ENCODE data around the gene MPV17L. TPM values are rescaled to one million over a fixed set of nuclear protein-coding genes. Genes with fewer than 3 reads are reported as not detected.

MPV17L gene
- total RNA-seq, 1 experiment from 2014 or later, result 6.4 TPM

DNA sequence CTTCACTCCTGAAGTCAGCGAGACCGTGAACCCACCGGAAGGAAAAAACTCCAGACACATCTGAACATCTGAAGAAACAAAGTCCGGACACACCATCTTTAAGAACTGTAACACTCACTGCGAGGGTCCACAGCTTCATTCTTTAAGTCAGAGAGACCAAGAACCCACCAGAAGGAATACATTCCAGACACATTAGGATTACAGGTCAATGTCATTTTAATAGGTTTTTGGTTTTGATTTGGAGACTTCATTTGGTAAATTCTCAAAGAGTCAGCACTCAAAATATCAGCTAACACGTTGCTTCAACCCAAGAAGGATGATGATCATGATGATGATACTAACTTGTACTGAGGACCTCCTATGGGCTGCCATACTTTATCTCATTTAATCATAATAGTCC lies 31.2 kb downstream of the MPV17L start:
- Histone ChIP-seq H4K5ac (ENCODE audit: insufficient read length, low read depth, low read length) (no peak overlapping the region), H2AK5ac (ENCODE audit: insufficient read length, low read length) (no peak overlapping the region), H3K27ac (ENCODE audit: insufficient read length, low read depth, low read length) (no peak overlapping the region), H3K4me1 (ENCODE audit: insufficient read depth, low read length) (no peaks in the 10 kb centered on the region), H3K56ac (ENCODE audit: insufficient read length, low read depth, low read length) (no peak overlapping the region), H2AFZ (ENCODE audit: low read length) (no peak overlapping the region), H3K79me2 (ENCODE audit: insufficient read depth, low read length) (no peaks in the 10 kb centered on the region), H3T11ph (ENCODE audit: low read length) (no peak overlapping the region), H3K9ac (ENCODE audit: extremely low read depth, insufficient read length, low read length) (no peak overlapping the region), H3K79me1 (ENCODE audit: insufficient read depth, low read depth, low read length, poor library complexity, severe bottlenecking) (no peaks in the 10 kb centered on the region), H3K23me2 (ENCODE audit: insufficient read length, low read depth, low read length, poor library complexity, severe bottlenecking) (no peaks in the 10 kb centered on the region), H2BK20ac (ENCODE audit: low read depth, low read length, poor library complexity, severe bottlenecking) (no peak overlapping the region), H3K23ac (ENCODE audit: insufficient read length, low read depth, low read length) (no peak overlapping the region), H3K4ac (ENCODE audit: low read depth, low read length) (no peak overlapping the region), H4K8ac (replicated peaks; ENCODE audit: insufficient read length, low read depth, low read length) (no peak overlapping the region), H2BK12ac (ENCODE audit: insufficient read length, low read depth, low read length) (no peak overlapping the region), H3K9me3 (ENCODE audit: control insufficient read depth, low read depth, low read length) (no peaks in the 10 kb centered on the region), H2BK15ac (ENCODE audit: low read depth, low read length) (no peak overlapping the region), H4K20me1 (ENCODE audit: control insufficient read depth, insufficient read depth, insufficient read length) (no peaks in the 10 kb centered on the region), H3K18ac (ENCODE audit: insufficient read length, low read depth, low read length) (no peak overlapping the region), H3K4me2 (ENCODE audit: insufficient read depth, insufficient read length, low read length) (no peak overlapping the region), H3K27me3 (ENCODE audit: insufficient read depth, low read length) (no peaks in the 10 kb centered on the region), H2BK120ac (ENCODE audit: low read depth, low read length, poor library complexity, severe bottlenecking) (no peak overlapping the region), H2BK5ac (ENCODE audit: insufficient read length, low read length) (no peak overlapping the region), H3K14ac (ENCODE audit: insufficient read depth, low read length) (no peak overlapping the region), H4K91ac (ENCODE audit: insufficient read length, low read depth, low read length) (no peak overlapping the region)
- Mint-ChIP-seq H3K36me3 (ENCODE audit: insufficient read depth in 1 of 3, low read depth in 3 of 3) (no peaks in the 10 kb centered on the region), H3K9me3 (no peaks in the 10 kb centered on the region), H3K4me1 (peaks cover 0 to 2% of the 10 kb centered on the region in 2 experiments; a peak in 1 of 4 replicates), H3K27me3 (ENCODE audit: low read depth) (no peaks in the 10 kb centered on the region), H3K4me3 (no peak overlapping the region), H3K27ac (peak overlapping the region in 1 of 3 experiments; percentile 63; a peak in 3 of 7 replicates)
- no peak for DNase-seq
- TF ChIP-seq, protein P1, sequence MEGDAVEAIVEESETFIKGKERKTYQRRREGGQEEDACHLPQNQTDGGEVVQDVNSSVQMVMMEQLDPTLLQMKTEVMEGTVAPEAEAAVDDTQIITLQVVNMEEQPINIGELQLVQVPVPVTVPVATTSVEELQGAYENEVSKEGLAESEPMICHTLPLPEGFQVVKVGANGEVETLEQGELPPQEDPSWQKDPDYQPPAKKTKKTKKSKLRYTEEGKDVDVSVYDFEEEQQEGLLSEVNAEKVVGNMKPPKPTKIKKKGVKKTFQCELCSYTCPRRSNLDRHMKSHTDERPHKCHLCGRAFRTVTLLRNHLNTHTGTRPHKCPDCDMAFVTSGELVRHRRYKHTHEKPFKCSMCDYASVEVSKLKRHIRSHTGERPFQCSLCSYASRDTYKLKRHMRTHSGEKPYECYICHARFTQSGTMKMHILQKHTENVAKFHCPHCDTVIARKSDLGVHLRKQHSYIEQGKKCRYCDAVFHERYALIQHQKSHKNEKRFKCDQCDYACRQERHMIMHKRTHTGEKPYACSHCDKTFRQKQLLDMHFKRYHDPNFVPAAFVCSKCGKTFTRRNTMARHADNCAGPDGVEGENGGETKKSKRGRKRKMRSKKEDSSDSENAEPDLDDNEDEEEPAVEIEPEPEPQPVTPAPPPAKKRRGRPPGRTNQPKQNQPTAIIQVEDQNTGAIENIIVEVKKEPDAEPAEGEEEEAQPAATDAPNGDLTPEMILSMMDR (conservative IDR thresholded peaks at IDR 0.05), result no peak
- no CpG with 5 or more reads among the region's 6 CpGs for WGBS (ENCODE audit: extremely low coverage, insufficient read length, low lambda C conversion rate)
